ENCODE results near the gene DTD2. TPM values are rescaled to one million over a fixed set of nuclear protein-coding genes. Genes with fewer than 3 reads are reported as not detected.

The DTD2 gene
- total RNA-seq, 1 experiment from 2014 or later: 14.8 TPM

GRCh38 chr14:31405106-31405505 lies 52.2 kb downstream of the DTD2 start:
- H3K4ac ChIP-seq (ENCODE audit: low read depth, low read length): no peak overlapping the region
- no peak overlapping the region for H4K8ac ChIP-seq (replicated peaks; ENCODE audit: insufficient read length, low read depth, low read length)
- H3K79me2 ChIP-seq (ENCODE audit: insufficient read depth, low read length): 0 out of 2 replicates have a peak, but pooled peaks cover 2% of the 10 kb centered on the region
- no peak overlapping the region for H4K5ac ChIP-seq (ENCODE audit: insufficient read length, low read depth, low read length)
- Mint-ChIP-seq H3K4me3 (no peak overlapping the region), H3K9me3 (no peaks in the 10 kb centered on the region), H3K36me3 (ENCODE audit: insufficient read depth in 1 of 3, low read depth in 3 of 3) (peaks cover 7 to 8% (median 7%) of the 10 kb centered on the region in 3 experiments; a peak in 6 of 7 replicates), H3K27ac (peak overlapping the region in 1 of 3 experiments; percentile 61; a peak in 1 of 7 replicates), H3K27me3 (ENCODE audit: low read depth) (no peaks in the 10 kb centered on the region), H3K4me1 (peaks cover 2 to 4% of the 10 kb centered on the region in 2 experiments; a peak in 2 of 4 replicates)
- H3K18ac ChIP-seq (ENCODE audit: insufficient read length, low read depth, low read length): no peak overlapping the region
- H4K20me1 ChIP-seq (ENCODE audit: control insufficient read depth, insufficient read depth, insufficient read length): no peaks in the 10 kb centered on the region
- no peaks in the 10 kb centered on the region for H3K23me2 ChIP-seq (ENCODE audit: insufficient read length, low read depth, low read length, poor library complexity, severe bottlenecking)
- no CpG with 5 or more reads among the region's 8 CpGs for WGBS (ENCODE audit: extremely low coverage, insufficient read length, low lambda C conversion rate)
- no peak overlapping the region for H3K9ac ChIP-seq (ENCODE audit: extremely low read depth, insufficient read length, low read length)
- H2AK5ac ChIP-seq (ENCODE audit: insufficient read length, low read length): no peak overlapping the region
- no peak overlapping the region for H2BK12ac ChIP-seq (ENCODE audit: insufficient read length, low read depth, low read length)
- H3K79me1 ChIP-seq (ENCODE audit: insufficient read depth, low read depth, low read length, poor library complexity, severe bottlenecking): peaks cover 3% of the 10 kb centered on the region
- no peak overlapping the region for H3K14ac ChIP-seq (ENCODE audit: insufficient read depth, low read length)
- H2BK5ac ChIP-seq (ENCODE audit: insufficient read length, low read length): no peak overlapping the region
- DNase-seq: no peak
- no peak overlapping the region for H3K27ac ChIP-seq (ENCODE audit: insufficient read length, low read depth, low read length)
- no peak overlapping the region for H4K91ac ChIP-seq (ENCODE audit: insufficient read length, low read depth, low read length)
- no peak overlapping the region for H3K4me2 ChIP-seq (ENCODE audit: insufficient read depth, insufficient read length, low read length)
- H2BK120ac ChIP-seq (ENCODE audit: low read depth, low read length, poor library complexity, severe bottlenecking): no peak overlapping the region
- H2BK20ac ChIP-seq (ENCODE audit: low read depth, low read length, poor library complexity, severe bottlenecking): no peak overlapping the region
- no peaks in the 10 kb centered on the region for H3K9me3 ChIP-seq (ENCODE audit: control insufficient read depth, low read depth, low read length)
- H3T11ph ChIP-seq (ENCODE audit: low read length): no peak overlapping the region
- no peaks in the 10 kb centered on the region for H3K27me3 ChIP-seq (ENCODE audit: insufficient read depth, low read length)
- no peak overlapping the region for H2AFZ ChIP-seq (ENCODE audit: low read length)
- TF ChIP-seq, protein P1, sequence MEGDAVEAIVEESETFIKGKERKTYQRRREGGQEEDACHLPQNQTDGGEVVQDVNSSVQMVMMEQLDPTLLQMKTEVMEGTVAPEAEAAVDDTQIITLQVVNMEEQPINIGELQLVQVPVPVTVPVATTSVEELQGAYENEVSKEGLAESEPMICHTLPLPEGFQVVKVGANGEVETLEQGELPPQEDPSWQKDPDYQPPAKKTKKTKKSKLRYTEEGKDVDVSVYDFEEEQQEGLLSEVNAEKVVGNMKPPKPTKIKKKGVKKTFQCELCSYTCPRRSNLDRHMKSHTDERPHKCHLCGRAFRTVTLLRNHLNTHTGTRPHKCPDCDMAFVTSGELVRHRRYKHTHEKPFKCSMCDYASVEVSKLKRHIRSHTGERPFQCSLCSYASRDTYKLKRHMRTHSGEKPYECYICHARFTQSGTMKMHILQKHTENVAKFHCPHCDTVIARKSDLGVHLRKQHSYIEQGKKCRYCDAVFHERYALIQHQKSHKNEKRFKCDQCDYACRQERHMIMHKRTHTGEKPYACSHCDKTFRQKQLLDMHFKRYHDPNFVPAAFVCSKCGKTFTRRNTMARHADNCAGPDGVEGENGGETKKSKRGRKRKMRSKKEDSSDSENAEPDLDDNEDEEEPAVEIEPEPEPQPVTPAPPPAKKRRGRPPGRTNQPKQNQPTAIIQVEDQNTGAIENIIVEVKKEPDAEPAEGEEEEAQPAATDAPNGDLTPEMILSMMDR (conservative IDR thresholded peaks at IDR 0.05): no peak
- H3K4me1 ChIP-seq (ENCODE audit: insufficient read depth, low read length): no peaks in the 10 kb centered on the region; the same call in 1 of the 2 replicates
- H3K23ac ChIP-seq (ENCODE audit: insufficient read length, low read depth, low read length): no peak overlapping the region
- no peak overlapping the region for H2BK15ac ChIP-seq (ENCODE audit: low read depth, low read length)
- H3K56ac ChIP-seq (ENCODE audit: insufficient read length, low read depth, low read length): no peak overlapping the region

Data from H9 (cell line).